Umbilical cord (tissue), 2 donors: Measurements from ENCODE around the gene C11orf21. TPM values are rescaled to one million over a fixed set of nuclear protein-coding genes. Genes with fewer than 3 reads are reported as not detected.
"Not testable (repeated sequence)": the region's sequence is repeated elsewhere in the genome, so short reads cannot be mapped to it uniquely, and the experiment has no call there.

Experiments
- DNase-seq: peaks from one replicate; pipeline ENCODE4 v3.0.0-alpha.2; 2015; ENCODE audit warnings: low spot score
- total RNA-seq: library from RNA; depleted of rRNA; stranded (reverse); fragments of >200 nt; gene quantifications from one replicate; pipeline ENCODE4 v1.2.3, GENCODE V29; 2014; ENCODE audit warnings: low replicate concordance; ENCODE audit not compliant: insufficient read depth

Gene C11orf21
- 0.96 TPM for total RNA-seq

- peak; percentile 76 for DNase-seq
These were observed at the start of gene C11orf21, which contains the start of gene TSPAN32 for GRCh38 chr11:2301631-2302305. TSS of gene C11orf21 (minus strand) at chr11:2301918. CDS start at chr11:2301808, 110 bp downstream. TSS of gene TSPAN32 (plus strand) at chr11:2302013. CDS start at chr11:2302150, 137 bp downstream.

- DNase-seq = no peak
These were observed 47.3 kb upstream of the C11orf21 start for GRCh38 chr11:2348986-2349385.

DNA sequence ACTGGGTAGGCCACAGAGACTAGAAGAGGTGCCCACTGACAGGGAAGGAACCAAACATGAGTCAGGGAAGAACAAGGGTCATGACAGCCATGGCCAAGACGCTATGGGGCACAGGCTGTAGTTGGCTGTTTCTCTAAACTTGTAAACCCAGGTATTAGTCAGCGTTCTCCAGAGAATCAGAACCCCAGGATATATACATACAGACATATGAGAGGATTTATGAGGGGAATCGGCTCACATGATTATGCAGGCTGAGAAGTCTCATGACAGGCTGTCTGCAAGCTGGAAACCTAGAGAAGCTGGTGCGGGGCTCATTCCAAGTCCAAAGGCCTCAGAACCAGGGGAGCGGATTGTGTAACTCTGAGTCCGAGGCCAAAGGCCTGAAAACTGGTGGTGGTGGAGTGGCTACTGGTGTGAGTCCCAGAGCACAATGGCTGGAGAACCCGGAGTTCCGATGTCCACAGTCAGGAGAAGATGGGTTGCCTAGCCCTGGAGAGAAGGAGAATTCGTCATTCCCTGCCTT lies 45.7 kb upstream of the C11orf21 start:
- no peak for DNase-seq

DNA sequence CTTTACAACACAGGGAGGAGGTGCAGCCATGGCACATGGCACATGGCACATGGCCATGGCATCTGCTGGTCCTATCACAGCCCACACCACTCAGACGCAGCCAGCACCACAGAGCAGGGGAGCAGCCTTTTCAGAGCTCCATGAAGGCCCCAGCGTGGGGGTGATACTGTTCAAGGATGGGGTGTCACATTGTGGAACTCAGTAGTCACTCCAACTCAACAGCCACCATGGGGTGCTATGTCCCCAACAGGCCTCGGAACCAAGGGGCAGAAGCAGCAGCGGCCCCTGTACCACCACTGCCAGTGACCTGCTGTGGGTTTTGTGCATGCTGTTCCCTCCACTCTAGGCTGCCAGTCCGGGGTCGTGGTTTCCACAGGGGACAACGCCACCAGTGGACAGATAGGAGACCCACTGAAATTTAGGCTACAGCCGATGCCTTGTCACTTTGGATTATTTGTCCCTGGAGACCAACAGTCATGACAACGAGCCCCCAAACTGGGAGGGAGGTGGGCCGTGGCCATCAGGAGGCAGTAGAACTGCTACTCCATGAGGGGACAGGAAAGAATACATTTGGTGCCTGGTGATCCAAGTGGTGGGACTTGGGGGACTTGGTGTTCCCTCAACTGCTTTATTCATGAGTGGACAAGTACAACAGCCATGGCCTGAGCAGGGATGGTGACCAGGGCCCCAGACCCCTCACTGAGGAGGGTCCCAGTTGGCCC lies 45.0 kb upstream of the C11orf21 start:
- no peak for DNase-seq

DNA sequence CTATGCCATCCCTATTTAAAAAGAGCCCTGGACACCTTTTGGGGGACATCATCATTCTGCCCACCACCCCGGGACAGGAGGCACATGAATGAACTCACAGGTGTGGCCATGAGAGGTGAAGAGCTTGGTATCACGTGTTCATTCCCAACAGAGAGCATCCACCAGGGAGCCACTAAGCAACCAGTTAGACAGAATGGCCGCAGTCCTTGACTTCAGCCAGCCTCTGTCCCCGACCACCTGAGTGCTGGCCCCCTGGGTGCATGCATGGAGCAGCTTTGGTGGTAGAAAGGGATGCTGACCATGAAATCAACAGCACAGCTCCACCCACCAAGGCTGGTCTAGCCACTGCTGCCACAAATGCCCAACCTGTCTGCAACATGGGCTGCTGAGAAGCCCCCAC lies 44.3 kb upstream of the C11orf21 start:
- no peak for DNase-seq

DNA sequence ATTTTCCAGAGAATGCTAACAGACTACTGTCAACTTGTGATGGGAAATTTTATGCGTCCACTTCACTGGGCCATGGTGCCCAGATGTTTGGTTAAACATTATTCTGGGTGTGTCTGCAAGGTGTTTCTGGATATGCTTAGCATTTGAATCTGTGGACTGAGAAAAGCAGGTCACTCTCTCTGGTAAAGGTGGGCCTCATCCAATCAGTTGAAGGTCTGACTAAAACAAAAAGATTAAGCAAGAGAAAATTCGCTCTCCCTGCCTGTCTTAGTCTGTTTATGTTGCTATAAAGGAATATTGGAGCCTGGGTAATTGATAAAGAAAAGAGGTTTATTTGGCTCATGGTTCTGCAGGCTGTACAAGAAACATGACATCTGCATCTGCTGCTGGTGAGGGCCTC lies 43.3 kb upstream of the C11orf21 start:
- DNase-seq = no peak

DNA sequence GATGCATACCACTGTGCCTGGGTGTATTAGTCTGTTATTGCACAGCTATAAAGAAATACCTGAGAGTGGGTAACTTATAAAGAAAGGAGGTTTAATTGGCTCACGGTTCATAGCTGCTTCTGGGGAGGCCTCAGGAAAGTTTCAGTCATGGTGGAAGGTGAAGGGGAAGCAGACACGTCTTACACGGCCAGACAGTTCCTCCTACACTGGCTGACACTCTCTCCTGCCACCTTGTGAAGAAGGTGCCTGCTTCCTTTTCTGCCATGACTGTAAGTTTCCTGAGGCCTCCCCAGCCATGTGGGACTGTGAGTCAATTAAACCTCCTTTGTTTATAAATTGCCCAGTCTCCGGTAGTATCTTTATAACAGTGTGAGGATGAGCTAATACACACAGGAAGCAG lies 41.8 kb upstream of the C11orf21 start:
- DNase-seq = no peak

GRCh38 chr11:2342981-2343380 lies 41.3 kb upstream of the C11orf21 start:
- no peak for DNase-seq

GRCh38 chr11:2342557-2342956 lies 40.8 kb upstream of the C11orf21 start:
- no peak for DNase-seq

DNA sequence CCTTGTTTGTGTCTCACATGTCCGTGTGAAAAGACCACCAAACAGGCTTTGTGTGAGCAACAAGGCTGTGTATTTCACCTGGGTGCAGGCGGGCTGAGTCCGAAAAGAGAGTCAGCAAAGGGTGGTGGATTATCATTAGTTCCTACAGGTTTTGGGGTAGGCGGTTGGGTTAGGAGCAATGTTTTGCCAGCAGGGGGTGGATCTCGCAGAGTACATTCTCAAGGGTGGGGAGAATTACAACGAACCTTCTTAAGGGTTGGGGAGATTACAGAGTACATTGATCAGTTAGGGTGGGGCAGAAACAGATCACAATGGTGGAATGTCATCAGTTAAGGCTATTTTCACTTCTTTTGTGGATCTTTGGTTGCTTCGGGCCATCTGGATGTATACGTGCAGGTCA lies 37.0 kb upstream of the C11orf21 start:
- DNase-seq = not testable (repeated sequence)

GRCh38 chr11:2335286-2335685 lies 33.6 kb upstream of the C11orf21 start:
- DNase-seq = not testable (repeated sequence)

- not testable (repeated sequence) for DNase-seq
These were observed 31.9 kb upstream of the C11orf21 start for GRCh38 chr11:2333486-2334205.

DNA sequence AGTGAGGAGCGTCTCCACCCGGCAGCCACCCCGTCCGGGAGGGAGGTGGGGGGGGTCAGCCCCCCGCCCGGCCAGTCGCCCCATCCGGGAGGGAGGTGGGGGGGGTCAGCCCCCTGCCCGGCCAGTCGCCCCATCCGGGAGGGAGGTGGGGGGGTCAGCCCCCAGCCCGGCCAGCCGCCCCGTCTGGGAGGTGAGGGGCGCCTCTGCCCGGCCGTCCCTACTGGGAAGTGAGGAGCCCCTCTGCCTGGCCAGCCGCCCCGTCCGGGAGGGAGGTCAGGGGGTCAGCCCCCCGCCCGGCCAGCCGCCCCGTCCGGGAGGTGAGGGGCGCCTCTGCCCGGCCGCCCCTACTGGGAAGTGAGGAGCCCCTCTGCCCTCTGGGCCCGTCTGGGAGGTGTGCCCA lies 30.9 kb upstream of the C11orf21 start:
- DNase-seq = not testable (repeated sequence)

- DNase-seq = no peak
These were observed 29.7 kb upstream of the C11orf21 start for GRCh38 chr11:2331404-2331803.

- no peak for DNase-seq
These were observed 29.0 kb upstream of the C11orf21 start for GRCh38 chr11:2330696-2331095.

DNA sequence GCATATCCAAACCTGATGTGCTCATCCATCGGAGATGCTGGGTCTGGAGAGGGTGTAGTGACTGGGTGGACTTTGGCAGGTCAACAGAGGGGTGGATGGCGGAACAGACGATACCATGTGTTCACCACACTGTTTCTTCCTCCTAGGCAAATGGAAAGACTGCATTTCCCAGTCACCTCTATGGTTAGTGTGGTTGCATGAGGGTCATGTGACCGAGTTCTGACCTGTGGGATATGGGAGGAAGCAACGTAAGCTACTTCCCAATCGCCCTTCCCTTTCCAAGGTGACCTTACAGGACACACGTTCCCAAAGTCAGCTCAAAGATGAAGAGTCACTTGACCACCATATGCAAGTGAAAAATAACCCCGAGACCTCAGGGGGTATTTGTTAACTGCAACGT lies 27.8 kb upstream of the C11orf21 start:
- DNase-seq = no peak

GRCh38 chr11:2328656-2329354 lies 27.1 kb upstream of the C11orf21 start:
- no peak for DNase-seq

GRCh38 chr11:2328021-2328420 lies 26.3 kb upstream of the C11orf21 start:
- no peak for DNase-seq

DNA sequence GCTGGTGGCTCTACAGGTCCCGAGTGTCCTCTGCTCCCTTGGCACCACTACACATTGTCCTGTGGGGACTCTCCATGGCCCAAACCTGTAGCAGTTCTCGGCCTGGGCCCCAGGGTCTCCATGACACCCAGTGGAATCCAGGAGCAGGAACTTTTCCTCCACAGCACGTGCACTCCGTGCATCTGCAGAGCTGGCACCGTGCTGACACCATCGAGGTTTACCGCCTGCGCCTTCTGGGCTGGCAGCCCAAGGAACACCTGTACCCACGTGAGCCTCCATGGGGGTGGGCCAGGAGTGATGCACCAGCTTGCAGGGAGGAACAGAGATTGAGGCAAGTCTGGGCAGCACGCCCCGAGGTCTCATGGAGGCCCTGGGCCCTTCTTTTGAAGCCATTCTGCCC lies 25.3 kb upstream of the C11orf21 start:
- no peak for DNase-seq

- no peak for DNase-seq
These were observed 24.0 kb upstream of the C11orf21 start for GRCh38 chr11:2325719-2326118.

DNA sequence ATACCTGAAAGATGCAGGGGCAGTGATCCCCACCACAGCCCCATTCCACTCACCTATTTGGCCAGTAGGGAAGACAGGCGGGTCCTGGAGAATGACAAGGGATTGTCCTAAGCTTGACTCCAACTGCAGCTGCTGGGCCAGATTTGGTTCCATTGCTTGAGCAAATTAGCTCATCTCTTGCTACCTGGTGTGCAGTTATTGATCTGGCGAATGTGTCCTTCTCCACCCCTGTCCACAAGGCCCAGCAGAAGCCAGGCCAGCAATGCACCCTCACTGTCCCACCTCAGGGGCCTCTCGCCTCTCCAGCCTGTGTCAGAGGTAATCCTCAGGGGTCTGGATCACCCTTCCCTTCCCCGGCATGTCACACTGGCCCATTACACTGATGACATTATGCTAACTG lies 23.4 kb upstream of the C11orf21 start:
- no peak for DNase-seq

DNA sequence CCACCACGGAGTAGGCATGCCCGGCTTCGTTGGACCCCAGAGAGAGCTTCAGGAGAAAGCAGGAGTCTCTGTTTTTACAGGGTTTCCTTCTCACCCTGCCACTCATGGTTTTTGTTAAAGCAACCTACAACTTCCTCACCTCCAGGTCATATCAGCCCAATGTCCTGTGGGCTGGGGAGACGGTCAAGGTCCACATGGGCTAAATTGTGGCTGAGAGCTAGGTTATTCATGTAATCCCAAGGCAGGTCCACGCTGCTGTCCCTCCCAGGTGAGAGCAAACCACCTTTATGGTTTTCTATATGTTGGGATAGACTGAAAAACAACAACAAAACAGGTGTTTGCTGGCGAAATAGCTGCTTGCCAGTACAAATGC lies 19.6 kb upstream of the C11orf21 start:
- DNase-seq = no peak
